Kasumi-1 (cell line): ENCODE data around the gene PRR23E.

ENCODE experiments used
- DNase-seq, 2 experiments: peaks; one replicate each; lab custom pipeline; 2025; lab: John Stamatoyannopoulos, UW

PRR23E gene

DNA sequence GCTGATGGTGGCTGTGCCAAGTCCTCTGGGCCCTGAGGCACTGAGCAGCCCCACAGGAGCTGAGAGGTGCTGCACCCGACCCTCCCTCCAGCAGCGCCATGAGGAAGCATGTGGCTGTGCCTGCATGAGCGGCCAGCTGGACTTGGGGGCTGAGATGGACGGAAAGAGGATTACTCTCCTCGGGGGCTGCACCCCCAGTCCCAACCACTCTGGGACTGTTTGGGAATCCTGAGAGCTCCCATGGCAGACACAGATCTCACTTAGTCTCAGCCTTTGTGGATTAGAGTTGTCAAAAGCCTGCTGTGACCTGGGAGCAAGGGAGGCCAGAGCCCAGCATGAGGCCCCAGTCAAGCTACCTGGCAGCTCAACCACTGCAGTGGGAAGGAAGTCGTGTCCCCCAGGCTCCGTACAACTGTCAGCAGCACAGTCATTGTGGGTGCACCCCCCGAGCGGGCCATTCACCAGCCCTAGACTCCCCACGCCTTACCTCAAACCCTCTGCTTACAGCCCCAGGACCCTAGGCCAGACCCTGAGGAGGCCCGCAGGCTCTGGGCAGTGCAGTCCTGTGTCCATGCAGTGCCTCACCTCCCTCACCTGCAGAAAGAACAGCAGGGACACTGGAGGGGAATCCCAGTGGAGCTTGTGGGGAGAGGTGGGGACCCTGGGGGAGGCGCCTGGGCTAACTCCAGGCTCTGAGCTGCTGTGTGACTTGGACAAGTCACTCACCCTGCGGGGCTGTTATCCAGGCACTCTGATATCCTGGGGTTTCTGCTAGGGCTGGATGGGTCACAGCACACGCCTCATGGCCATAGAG, 17.1 kb downstream of the PRR23E start:
- no peak for DNase-seq

DNA sequence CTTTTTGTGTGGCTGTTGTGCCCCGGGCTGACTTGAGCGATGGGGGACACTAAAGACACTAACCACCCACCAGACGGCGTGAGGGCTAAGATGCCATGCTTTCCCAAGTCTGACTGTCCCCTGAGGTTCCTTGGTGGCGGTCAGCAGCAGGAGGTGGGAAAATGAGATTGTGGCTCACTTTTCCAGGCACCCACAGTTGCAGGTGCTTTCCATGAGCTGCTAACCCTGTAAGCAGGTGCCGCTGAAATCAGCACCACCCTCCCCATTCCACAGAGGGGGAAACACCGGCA, 17.7 kb downstream of the PRR23E start:
- no peak for DNase-seq

DNA sequence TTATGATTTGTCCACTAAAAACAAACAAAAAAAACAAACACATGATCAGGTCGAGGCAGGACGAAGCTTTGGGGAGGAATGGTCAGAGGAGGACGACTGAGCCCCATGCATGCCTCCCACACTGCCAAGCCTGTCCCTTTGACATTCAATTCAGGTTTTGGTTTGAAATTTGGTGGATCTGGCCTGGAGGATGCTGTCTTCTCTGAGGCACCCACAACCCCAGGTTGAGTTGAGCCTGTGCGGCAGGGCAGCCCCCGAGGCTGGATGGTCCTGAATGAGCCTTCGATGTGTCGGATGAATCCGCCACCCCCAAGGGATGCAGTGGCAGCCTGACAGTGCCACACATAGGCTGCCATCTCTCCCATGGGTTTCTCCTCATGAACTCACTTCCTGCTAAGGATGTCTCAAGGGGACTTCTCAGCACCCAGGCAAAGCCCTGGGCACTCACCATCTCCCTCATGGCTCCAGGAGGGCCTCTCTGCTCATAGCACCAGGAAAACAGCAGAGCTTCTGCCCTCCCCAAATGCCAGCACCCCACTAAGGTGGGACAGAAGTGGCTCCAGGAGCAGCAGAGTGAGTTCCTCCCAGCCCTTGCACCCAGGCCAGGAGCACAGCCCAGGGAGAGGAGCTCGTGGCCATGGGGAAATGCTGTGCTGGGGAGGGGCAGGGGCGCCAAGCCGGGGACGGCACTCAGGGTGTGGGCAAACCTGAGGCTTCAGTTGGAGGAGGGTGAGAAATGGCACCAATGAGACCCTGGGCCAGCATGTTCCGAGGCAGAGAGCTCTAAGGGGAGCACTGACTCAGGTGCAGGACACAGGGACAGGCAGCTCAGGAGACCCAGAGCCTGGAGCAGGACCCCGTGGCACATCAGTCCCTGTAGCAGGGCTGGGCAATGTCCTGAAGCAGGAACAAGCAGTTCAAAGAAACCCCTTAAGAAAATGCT, 18.5 kb downstream of the PRR23E start:
- DNase-seq, result no peak

DNA sequence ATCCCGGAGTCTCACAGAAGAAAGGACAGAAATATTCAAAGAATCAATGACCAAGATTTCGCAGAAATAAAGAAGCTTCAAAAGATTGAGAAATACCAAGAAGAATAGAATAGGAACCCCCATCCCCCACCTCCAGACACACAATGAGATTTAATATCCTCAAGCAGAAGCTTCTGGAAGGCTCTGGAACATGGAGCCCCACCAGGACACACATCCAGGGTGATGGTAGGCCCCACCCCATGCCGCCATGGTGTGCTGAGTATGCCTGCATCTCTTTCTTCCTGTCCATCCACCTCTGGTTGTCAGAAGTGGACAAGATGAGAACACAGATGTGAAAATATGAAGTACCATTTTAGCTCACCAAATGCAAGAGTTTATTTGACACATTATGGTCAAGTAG, 19.3 kb downstream of the PRR23E start:
- DNase-seq, result no peak

DNA sequence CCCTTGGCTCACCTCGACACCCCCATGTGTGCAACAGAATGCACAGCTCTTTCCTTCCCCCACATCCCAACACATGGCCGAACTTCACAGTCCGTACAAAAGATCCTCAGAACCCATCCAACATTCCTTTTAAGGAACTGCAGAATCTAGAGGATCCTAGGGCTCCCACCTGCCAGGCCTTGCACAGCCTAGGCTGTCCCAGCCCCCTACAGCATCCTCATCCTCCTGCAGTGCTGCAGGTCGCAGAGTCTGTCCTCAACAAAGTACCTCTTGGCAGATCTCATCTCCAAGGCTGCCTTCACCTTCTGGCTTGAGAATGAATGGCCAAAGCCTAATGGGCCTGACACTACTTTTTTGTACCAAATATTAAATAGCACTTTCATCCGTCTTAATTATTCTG, 19.8 kb downstream of the PRR23E start:
- no peak for DNase-seq

DNA sequence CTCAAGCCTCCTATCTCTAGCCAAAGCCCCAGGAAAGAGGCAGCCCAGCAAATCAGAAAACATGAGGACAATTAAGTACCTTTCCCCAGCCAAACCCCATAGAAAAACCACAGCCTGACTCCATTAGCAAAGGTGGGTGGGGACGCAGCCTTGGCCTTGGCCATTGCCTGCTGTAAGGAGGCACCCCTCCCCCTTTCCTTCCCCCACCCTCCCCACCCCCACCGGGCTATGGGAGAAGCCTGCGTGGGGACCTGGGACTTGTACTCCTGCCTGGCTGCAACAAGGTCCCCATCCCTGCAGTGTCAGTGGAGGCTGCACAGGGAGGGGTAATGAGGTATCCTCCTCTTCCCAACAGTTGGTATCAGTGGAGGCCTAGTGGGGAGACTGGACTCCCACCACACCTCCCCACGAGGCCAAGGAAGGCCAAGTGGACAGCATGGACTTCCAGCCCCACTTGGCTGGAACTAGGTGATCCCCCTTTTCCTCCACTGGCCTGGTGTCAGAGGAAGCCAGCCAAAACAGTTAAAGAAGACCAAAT, 20.5 kb downstream of the PRR23E start:
- no peak for DNase-seq

DNA sequence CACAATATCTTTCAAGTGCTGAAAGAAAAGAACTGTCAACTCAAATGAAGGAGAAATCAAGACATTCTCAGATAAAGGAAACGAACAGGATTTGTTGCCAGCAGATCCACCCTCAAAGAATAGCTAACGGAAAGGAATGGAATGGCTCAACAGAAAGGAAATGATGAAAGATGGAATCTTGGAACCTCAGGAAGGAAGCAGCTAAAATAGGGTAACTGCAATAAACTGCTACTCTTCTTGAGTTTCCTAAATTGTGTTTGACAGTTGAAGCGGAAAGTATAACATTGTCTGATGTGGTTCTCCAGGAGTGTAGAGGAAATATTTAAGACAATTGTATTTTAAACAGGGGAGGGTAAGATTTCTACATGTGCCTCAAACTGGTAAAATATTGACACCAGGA, 22.0 kb downstream of the PRR23E start:
- peak; percentile 87 to 91 for DNase-seq

DNA sequence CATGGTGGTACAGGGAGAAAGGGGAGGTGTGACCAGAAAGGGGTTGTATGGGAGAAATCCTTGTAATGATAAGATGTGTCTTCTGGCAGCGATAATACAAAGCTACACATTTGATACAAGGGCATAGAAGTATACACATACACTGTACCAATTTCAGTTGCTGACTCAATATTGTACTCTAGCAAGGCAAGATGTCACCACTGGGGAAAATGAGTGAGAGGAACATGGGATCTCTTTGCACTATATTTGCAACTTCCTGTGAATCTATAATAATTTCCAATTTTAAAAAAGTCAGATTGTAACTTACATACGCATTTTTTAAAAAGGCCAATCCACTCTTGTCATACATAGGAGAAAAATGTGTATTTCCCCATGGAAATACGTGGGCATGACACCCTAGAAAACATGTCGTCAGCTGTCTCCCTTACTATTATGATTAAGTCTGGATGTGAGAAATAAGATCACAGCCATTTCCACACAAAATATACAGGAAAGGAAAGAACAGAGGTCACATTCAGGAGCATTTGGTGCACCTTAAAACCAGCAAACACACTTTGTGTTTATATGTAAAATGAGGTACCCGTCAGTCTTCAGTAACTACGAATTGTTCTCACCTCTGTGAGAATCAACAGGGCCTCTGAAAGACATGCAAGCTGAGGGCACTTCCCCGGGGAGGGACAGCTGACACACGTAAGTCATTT, 22.9 kb downstream of the PRR23E start:
- peak; percentile 64 to 71 for DNase-seq

DNA sequence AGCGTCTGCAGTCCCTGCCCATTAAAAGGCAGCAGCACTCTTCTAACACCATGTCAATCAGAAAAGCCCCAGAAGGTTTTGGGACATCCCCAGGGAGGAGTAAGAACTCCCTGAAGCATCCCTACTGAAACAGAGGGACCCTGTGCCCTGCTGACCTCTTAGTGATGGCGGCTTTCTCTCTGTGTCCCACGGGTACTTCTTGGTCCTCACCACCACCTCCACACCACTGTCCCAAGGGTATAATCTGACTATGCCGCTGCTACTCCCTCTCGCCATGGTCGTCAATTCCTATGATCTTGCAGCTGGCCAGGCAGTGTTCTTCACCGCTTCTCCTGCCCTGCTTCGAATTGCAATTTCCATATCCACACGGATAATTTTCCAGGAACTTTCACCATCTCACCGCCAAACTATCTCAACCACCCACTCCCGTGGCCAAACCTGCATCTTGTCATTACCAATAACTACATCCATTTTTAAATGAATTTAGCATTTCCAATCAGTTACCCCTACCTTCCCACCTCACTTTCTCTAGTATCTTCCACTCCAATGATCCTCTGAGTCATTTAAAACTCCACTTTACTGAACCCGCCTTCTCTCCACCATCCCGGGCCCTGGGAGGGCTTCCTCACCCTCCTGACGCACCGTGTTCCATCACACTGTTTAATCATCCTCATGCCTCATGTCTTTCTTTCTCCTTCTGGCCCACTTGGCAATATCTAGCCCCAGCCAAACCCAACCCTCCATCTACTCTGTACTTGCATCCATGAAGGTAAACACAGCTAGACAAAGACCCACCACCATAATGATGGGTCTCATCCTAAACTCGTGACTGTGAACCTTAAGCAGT, 23.7 kb downstream of the PRR23E start:
- DNase-seq, result peak in 1 of 2 experiments; percentile 78

DNA sequence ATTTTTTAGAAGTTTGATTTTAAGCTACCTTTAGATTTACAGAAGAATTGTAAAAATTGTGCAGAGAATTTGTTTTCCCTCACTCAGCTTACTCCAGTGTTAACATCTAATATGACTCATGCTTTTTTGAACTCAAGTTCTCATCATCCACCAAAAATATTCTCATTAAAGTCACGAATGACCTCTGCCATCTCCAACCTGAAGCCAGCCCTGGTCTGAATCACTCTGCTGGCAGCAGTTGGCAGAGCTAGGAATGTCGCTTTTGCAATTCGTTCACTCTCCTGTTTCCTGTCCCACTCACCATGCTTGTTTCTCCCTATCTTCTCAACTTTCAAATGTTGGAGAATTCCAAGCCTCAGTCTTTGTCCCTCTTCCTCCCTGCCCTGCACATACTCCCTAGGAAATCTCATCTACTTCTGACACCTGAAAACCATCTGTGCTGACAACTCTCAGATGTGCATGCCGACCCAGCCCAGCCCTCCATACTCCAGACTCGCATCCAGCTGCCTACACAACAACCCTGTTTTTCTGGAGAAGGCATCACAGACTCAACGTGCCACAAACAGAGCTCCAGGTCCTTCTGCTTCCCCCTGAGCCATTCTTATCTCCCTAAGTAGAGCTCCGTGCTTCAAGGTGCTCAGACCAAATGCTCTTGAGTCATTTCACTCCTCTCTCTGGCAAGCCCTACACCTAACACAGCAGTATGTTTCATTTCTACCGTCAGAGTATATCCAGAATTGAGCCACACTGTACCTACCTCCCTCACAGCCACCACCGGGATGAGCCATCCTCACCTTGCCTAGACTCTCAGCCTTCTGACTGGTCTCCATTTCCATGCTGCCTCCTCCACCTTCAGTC, 24.9 kb downstream of the PRR23E start:
- peak in 1 of 2 experiments; percentile 46 for DNase-seq

DNA sequence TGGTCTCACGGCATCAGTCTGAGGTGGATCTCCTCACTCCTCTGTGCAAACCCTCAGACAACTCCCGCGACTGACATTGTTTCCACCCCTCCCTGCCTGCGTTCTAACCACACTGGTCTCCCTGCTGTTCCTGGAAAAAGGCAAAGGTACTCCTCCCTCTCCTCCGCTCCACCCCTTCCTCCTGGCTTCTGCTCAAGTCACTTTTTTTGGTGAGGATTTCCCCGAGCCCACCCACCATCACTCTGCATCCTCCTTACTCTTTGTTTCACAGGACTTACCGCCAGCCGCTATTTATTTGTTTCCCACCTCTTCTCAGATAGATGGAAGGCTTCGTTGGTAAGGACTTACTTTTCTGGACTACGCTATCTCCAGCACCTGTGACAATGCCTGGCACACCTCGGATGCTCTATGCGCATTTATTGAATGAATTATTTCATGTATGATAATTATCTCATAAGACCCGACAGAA, 25.6 kb downstream of the PRR23E start:
- peak; percentile 80 to 86 for DNase-seq

DNA sequence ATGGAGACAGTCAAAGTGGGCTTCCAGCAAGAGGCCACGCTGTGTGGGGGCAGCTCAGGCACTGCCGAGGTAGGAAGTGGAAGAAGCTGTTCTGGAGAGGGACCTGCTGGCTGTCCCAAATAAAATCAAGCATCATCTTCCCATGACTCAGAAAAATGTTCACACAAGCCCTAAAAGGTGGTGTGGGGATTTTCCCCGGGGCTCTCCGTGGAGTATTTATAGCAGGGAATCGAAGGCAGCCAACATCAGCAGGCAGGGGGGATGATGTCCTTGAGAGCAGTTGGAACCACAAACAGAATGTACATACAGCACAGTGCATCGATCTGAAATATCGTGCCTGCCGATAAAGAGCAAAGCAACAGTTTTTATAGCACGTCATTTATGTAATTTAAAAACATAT, 27.6 kb downstream of the PRR23E start:
- no peak for DNase-seq

DNA sequence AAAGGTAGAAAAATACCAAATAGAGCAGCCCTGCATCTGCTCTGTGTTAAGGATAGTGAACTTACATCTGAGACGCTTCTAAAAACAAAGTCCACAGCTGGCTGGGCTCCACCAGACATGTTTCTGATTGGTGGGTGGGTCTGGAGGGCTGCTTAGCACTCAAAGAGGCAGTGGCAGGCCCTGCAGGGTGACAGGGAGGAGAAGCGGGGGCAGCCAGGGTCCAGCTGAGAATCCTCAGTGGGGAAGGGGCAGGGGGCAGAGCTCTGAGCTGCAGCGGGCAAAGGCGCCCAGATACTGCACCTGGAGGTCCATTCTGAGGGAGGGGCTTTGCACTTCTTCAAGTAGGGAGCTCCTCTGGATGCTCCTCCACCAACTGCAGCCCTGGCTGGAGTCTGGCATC, 28.1 kb downstream of the PRR23E start:
- no peak for DNase-seq

DNA sequence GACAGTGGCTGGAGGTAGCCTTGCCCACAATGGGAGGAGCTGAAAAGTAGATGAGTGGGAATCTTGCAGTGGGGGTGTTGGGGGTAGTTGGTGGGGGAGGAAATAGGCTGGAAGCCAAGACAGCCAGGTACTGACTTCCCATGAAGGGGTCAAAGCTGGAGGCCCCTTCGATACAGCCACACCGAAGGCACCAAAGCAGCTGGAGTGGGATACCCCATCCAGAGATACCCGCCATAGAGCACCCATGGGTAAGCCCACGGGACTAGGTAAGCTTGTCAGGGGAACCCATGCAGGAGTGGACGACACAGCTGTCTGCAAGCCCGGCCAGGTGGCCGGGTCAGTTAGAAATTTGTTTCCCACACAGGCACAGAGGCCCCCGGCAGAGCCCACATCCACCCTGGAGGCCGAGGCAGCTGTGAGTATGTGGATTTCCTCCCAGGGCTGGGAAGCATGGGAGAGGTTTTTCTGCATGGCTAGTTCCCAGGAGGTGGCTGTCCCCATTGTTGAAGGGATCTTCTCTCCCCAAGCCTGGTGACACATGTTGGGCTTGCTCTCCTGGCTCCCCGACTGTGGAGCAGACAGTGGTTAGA, 28.6 kb downstream of the PRR23E start:
- DNase-seq, result no peak

DNA sequence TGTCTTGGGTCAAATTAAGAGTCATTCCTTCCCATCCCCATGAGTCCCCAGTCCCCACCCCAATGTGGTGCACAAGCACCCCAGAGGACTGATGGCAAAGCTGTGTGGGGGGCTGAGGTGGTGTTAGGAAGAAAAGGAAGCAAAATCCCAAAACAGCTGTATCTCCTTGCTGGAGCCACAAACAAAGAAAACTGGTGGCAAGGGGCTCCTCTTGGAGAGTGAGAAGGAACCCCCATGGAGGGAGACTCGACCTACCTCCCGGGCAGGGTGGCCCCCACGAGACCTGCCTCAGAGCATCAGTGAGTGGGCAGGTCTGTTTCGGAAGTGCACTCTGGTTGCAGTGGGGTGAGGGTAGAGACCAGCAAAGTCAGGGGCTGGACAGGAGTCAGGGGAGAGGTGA, 29.2 kb downstream of the PRR23E start:
- no peak for DNase-seq

DNA sequence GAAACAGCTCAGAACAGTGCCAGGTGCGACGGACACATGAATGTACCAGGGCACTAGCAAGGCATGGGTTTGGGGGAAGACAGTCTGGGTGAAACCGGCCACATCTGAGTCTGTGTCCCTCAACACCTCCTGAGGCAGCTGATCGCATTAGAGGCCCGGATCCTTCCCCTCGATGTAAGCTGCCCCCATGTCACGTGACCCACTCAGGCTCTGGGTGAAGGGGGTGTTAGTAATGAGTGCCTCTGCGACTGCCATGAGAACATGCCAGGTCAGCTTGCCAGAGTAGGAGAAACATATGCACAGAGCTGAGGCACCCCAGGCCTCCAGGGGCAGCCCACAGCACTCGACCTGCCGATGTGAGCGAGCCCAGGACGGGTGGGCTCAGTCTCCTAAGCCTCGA, 29.7 kb downstream of the PRR23E start:
- no peak for DNase-seq

DNA sequence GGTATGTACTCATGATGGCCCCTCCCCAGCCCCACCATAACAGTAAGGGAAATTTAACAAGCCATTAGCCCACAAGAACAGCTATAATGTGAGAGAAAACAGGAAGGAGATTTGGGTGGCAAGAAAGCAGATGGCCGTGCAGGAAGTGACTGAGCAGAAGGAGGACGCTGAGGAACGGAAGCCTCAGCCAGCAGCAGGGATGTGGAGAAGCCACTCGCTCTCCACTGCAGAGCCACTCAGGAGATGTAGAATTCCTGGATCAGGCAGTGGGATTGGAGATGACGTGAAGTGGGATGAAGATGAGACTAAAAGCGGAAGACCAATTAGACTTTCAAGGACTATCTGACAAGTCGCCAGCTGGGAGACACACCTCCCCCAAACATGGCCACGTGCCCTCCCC, 31.2 kb downstream of the PRR23E start:
- DNase-seq, result peak; percentile 94 to 95

DNA sequence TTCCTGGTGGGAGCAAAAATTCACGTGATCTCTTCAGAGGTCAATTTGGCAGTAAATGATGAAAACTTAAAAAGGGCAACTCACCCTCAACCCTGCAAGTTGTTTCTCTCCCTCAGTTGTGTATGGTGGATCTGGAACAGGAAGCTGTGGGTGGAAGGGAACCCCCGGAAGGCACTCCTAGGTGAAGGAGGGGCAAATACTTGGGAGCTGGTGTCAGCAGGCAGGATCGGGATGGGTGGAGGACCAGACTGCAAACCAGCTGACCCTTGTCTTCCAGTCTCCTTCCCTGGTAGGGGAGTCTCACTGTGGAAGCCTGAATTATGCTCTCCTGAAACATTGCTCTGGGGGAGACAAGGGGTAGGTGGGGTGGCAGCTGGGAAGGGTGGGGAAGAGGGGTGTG, 33.5 kb downstream of the PRR23E start:
- peak; percentile 52 to 68 for DNase-seq

DNA sequence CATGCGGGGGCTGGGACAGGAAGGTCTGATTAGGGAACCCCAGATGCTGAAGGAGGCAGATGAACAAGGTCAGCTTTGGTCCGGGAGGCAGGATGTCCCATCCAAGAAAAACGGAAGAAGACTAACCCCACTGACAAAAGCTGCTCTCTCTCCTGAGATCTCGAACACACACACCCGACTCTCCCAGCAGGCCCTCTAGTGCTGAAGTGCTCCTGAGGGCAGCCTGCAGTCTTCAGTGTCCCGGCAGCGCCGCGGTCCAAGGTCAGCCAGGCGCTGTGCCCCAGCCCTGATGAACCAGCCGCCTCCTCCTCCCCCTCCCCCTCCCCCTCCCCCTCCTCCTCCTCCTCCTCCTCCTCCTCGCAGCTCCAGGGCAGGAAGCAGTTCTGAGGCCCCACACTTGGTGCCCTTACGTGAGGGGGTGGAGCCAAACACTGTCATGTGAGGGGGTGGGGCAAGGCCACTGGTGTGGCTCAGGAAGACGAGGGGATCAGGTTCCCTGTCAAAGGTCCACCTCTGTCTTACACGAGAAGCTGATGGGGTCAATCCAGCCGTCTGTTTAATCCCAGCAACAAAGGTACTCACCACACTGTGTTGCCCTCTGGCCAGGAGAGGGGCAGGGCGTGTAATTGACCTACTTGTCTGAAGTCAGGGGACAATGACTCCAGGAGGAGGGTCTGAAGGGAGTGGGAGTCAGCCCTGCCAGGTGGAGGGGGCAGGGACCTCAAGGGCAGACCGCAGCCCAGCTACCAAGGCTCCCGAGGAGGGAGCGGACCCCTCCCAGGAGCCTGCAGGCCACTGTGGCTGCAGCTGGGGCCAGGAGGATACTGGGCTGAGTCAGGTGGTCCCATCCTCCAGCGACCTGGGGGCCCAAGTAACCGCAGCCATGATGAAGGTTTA, 34.3 kb downstream of the PRR23E start:
- DNase-seq, result peak; percentile 84 to 89
